ENCODE measurements around the gene DOK5.

DOK5 gene

GRCh38 chr20:54698373-54698772, 223.0 kb downstream of the DOK5 start:
- DNase-seq (ENCODE audit: low spot score), result no peak
